Loucy (cell line): ENCODE data around the gene SYNRG.
A peak's percentile ranks its signal among the peaks of the same experiment; 100 is the strongest.

Experiments used
- H2AFZ ChIP-seq: fragments of 200-600 bp; sonication (generic); 2 replicates; pipeline ENCODE4 v1.6.0; 2016; ENCODE audit warnings: antibody characterized with exemption, mild to moderate bottlenecking, low read length, moderate library complexity
- H3F3A ChIP-seq: fragments of 200-600 bp; 2 replicates; pipeline ENCODE4 v1.6.0; 2016; ENCODE audit warnings: antibody characterized with exemption, low read depth, mild to moderate bottlenecking
- H3K27me3 ChIP-seq: fragments of 200-600 bp; sonication (generic); 2 replicates; pipeline ENCODE4 v1.6.1; 2014; ENCODE audit warnings: low read length, mild to moderate bottlenecking; ENCODE audit not compliant: insufficient read depth, poor library complexity, severe bottlenecking
- H3K36me3 ChIP-seq: fragments of 200-600 bp; sonication (generic); 2 replicates; pipeline ENCODE4 v1.6.1; 2016; ENCODE audit warnings: low read length; ENCODE audit not compliant: insufficient read depth
- H3K4me1 ChIP-seq: fragments of 200-600 bp; sonication (generic); 2 replicates; pipeline ENCODE4 v1.5.1; 2014; ENCODE audit warnings: low read length, mild to moderate bottlenecking; ENCODE audit not compliant: insufficient read depth, poor library complexity, severe bottlenecking
- H3K4me2 ChIP-seq: fragments of 200-600 bp; sonication (generic); 2 replicates; pipeline ENCODE4 v1.6.0; 2014; ENCODE audit warnings: antibody characterized with exemption, low read length, low read depth, mild to moderate bottlenecking; ENCODE audit not compliant: poor library complexity, severe bottlenecking
- H3K4me3 ChIP-seq: fragments of 200-600 bp; sonication (generic); 2 replicates; pipeline ENCODE4 v1.5.1; 2014; ENCODE audit warnings: low read length, mild to moderate bottlenecking, mixed read lengths; ENCODE audit not compliant: poor library complexity, severe bottlenecking
- H3K79me2 ChIP-seq: fragments of 200-600 bp; sonication (generic); 2 replicates; pipeline ENCODE4 v1.6.1; 2014; ENCODE audit warnings: low read length; ENCODE audit not compliant: insufficient read depth
- H3K9ac ChIP-seq: fragments of 200-600 bp; sonication (generic); 2 replicates; pipeline ENCODE4 v1.6.0; 2014; ENCODE audit warnings: mild to moderate bottlenecking, low read depth, low read length, moderate library complexity; ENCODE audit not compliant: poor library complexity, severe bottlenecking
- H3K9me2 ChIP-seq: fragments of 200-600 bp; sonication (generic); replicated peaks from 2 replicates; pipeline ENCODE4 v1.6.1; 2016; ENCODE audit warnings: low read depth, low read length, mixed read lengths
- H3K9me3 ChIP-seq: fragments of 200-600 bp; sonication (generic); 2 replicates; pipeline ENCODE4 v1.6.1; 2014; ENCODE audit warnings: mild to moderate bottlenecking, antibody characterized with exemption, low read length, low read depth; ENCODE audit not compliant: insufficient read depth
- H4K20me1 ChIP-seq: fragments of 200-600 bp; sonication (generic); 2 replicates; pipeline ENCODE4 v1.6.0; 2014; ENCODE audit warnings: antibody characterized with exemption, low read length, mild to moderate bottlenecking; ENCODE audit not compliant: insufficient read depth, poor library complexity, severe bottlenecking
- EZH2phosphoT487 ChIP-seq: fragments of 200-600 bp; IDR thresholded peaks from 2 replicates; pipeline ENCODE4 v1.6.1; 2018; ENCODE audit warnings: antibody characterized with exemption, mild to moderate bottlenecking, moderate library complexity, borderline replicate concordance
- TF ChIP-seq, protein P1 (sequence below): fragments of 200-600 bp; sonication (generic); conservative IDR thresholded peaks from 2 replicates; pipeline ENCODE4 v1.5.1; 2014; ENCODE audit warnings: mild to moderate bottlenecking, antibody characterized with exemption, low read length

SYNRG gene, protein sequence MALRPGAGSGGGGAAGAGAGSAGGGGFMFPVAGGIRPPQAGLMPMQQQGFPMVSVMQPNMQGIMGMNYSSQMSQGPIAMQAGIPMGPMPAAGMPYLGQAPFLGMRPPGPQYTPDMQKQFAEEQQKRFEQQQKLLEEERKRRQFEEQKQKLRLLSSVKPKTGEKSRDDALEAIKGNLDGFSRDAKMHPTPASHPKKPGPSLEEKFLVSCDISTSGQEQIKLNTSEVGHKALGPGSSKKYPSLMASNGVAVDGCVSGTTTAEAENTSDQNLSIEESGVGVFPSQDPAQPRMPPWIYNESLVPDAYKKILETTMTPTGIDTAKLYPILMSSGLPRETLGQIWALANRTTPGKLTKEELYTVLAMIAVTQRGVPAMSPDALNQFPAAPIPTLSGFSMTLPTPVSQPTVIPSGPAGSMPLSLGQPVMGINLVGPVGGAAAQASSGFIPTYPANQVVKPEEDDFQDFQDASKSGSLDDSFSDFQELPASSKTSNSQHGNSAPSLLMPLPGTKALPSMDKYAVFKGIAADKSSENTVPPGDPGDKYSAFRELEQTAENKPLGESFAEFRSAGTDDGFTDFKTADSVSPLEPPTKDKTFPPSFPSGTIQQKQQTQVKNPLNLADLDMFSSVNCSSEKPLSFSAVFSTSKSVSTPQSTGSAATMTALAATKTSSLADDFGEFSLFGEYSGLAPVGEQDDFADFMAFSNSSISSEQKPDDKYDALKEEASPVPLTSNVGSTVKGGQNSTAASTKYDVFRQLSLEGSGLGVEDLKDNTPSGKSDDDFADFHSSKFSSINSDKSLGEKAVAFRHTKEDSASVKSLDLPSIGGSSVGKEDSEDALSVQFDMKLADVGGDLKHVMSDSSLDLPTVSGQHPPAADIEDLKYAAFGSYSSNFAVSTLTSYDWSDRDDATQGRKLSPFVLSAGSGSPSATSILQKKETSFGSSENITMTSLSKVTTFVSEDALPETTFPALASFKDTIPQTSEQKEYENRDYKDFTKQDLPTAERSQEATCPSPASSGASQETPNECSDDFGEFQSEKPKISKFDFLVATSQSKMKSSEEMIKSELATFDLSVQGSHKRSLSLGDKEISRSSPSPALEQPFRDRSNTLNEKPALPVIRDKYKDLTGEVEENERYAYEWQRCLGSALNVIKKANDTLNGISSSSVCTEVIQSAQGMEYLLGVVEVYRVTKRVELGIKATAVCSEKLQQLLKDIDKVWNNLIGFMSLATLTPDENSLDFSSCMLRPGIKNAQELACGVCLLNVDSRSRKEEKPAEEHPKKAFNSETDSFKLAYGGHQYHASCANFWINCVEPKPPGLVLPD (N-terminal part only)

DNA sequence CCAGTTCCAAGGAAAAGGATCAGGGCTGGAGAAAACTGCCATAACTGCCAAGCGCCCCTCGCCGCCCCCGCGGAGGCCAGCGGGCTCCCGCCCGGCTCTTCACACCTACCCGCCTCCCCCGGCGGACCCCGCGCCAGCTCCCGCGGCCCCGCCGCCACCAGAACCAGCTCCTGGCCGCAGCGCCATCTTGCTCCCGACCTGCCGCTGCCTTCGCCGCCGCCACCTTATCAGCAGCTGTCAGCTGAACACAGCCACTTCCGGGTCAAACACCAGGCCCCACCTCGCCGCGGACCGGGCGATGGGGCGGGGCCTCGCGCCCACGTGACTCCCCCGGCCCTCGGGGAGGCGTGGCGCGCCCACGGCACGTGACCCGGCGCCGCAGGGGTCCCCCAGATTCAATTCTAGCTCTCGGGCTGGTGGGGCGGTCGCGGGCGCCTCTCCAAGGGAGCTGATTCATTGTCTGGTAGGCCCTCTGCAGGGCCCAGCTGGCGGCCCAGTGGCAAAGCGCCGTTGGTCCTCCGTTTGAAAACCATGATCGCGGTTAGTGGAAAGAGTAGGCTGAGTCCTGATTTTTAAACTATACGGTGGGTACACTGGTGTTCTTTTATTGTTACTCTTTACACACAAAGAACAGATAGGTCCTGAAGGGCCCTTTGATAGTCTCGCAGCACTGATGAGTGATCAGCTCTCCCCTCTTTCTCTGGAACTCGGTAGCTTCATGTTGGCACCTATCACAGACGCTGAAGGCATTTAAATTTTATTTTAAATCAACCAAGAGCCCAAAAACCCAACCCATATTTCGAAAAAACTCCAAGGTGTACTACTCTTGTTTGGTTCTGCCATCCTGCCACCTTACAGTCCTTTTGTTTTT, at the start of gene SYNRG:
TSS of gene SYNRG (minus strand) at position 249 of the 871 bp plus-strand sequence. CDS start at position 186, 63 bp downstream.
- Histone ChIP-seq H3K9me3 (no peaks in the 10 kb centered on the region), H3K4me2 (peak within 1 kb of the TSS; percentile 90), H3K9ac (peak within 1 kb of the TSS; percentile 96)

DNA sequence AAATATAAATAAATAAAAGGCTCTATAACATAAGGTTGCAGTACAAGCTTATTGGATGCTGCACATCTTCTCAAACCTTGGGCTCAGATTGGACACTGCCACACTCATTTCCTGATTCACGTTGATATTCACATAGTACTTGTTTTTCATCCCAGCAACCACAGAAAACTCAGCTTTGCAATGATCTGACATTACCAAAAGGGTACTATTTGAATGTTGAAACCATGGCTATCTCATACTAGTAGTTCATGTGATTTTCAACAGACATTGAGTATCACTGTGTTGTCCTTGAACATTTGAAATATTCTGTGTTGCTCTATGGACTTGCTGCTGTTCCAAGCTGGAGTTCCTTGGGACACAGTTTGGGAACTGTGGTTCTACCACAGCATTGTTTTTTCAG, 48.0 kb upstream of the SYNRG start:
- Histone ChIP-seq H2AFZ (no peak overlapping the region), H3K4me2 (no peak overlapping the region), H3K9me3 (no peaks in the 10 kb centered on the region), H4K20me1 (no peaks in the 10 kb centered on the region), H3K4me3 (no peak overlapping the region), H3K36me3 (no peaks in the 10 kb centered on the region), H3F3A (no peaks in the 10 kb centered on the region), H3K9me2 (no peaks in the 10 kb centered on the region), H3K79me2 (no peaks in the 10 kb centered on the region), H3K27me3 (no peaks in the 10 kb centered on the region), H3K9ac (no peak overlapping the region), H3K4me1 (no peaks in the 10 kb centered on the region)
- no peak for TF ChIP-seq EZH2phosphoT487
- TF ChIP-seq, protein P1, sequence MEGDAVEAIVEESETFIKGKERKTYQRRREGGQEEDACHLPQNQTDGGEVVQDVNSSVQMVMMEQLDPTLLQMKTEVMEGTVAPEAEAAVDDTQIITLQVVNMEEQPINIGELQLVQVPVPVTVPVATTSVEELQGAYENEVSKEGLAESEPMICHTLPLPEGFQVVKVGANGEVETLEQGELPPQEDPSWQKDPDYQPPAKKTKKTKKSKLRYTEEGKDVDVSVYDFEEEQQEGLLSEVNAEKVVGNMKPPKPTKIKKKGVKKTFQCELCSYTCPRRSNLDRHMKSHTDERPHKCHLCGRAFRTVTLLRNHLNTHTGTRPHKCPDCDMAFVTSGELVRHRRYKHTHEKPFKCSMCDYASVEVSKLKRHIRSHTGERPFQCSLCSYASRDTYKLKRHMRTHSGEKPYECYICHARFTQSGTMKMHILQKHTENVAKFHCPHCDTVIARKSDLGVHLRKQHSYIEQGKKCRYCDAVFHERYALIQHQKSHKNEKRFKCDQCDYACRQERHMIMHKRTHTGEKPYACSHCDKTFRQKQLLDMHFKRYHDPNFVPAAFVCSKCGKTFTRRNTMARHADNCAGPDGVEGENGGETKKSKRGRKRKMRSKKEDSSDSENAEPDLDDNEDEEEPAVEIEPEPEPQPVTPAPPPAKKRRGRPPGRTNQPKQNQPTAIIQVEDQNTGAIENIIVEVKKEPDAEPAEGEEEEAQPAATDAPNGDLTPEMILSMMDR: no peak

More for the DNA sequence above, at the start of gene SYNRG:
- H3K4me3 ChIP-seq: peak within 1 kb of the TSS; percentile 94
- H3K4me1 ChIP-seq: peaks cover 46% of the 10 kb centered on the region
- no peaks in the 10 kb centered on the region for H3K9me2 ChIP-seq
- H3K27me3 ChIP-seq: no peaks in the 10 kb centered on the region
- no peak for TF ChIP-seq EZH2phosphoT487
- TF ChIP-seq, protein P1: peak; percentile 64
- H2AFZ ChIP-seq: peak within 1 kb of the TSS; percentile 89
- H4K20me1 ChIP-seq: peaks cover 35% of the 10 kb centered on the region
- H3K36me3 ChIP-seq: peaks cover 18% of the 10 kb centered on the region; the same call in 1 of the 2 replicates
- H3F3A ChIP-seq: peaks cover 28% of the 10 kb centered on the region
- H3K79me2 ChIP-seq: peaks cover 37% of the 10 kb centered on the region
